NCI-H1048 (cell line): ENCODE results near the gene C3orf62.
"Not testable (repeated sequence)": the region's sequence is repeated elsewhere in the genome, so short reads cannot be mapped to it uniquely, and the experiment has no call there.

Experiments used
- DNase-seq: peaks from one replicate; lab custom pipeline; 2025; lab: John Stamatoyannopoulos, UW

Gene C3orf62

DNA sequence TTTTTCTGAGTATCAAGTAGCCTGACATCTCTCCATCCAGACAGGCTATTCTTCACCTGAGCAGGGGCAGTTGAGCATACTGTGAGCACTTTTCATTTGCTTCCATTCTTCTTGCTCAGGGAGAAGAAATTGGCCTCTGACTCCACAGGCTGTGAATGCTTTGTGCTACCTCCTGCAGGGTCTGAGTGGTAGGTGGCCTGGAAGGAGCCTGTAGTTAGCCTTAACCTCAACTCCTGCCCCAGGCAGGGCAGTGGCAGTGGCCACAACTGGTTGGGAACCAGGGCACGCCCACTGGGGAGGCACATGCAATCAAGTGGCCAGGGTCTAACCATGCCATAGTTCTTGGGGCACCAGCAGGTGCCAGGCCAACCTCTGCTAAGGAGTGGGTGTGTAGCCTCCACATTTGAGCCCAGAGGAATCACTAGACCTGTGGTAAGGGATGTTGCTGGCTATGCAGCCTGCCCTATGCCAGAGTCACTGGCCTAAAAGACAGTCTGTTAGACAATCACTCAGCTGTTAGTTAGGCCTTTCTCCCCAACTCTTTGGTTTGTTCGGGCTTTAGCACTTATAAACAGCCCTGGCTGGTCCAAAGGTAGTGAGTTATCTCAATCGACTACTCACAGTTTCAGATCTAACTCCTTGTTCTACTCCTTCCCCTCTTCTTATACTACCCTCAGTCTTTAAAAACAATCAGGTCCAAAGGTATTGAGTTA, 7.4 kb downstream of the C3orf62 start:
- no peak for DNase-seq

GRCh38 chr3:49266410-49267095, 10.5 kb downstream of the C3orf62 start:
- no peak for DNase-seq

DNA sequence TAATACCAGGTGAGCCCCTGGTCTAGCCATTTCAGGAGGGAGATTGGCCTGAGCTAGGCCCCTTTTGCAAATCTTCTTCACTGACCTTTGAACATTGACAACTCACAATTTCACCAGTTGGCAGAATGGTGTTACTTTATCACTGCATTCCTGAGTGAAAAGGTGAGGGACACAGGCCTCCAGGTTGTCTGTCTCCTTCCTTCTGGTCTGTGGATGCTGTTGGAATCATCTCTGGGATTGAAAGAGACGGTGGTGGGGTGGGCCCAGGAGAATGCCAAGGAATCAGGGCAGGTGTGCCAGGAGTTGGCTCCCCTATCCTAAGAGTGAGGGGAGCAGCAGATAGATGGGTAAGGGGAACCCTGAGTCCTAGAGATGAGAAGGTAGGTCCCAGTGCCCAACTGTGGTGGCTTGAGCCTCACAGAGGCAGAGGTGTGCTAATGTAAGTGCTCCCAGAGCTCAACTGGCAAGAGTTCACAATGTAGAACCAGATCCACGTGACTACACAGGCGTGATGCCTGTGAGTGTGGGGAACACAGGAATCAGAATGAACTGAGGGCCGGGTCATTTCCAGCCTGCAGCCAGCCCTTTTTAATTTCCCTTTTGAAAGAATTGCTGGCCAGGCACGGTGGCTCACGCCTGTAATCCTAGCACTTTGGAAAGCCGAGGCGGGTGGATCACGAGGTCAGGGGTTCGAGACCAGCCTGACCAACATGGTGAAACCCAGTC, 11.2 kb downstream of the C3orf62 start:
- DNase-seq: no peak

GRCh38 chr3:49263159-49263889, 13.7 kb downstream of the C3orf62 start:
- DNase-seq: no peak

DNA sequence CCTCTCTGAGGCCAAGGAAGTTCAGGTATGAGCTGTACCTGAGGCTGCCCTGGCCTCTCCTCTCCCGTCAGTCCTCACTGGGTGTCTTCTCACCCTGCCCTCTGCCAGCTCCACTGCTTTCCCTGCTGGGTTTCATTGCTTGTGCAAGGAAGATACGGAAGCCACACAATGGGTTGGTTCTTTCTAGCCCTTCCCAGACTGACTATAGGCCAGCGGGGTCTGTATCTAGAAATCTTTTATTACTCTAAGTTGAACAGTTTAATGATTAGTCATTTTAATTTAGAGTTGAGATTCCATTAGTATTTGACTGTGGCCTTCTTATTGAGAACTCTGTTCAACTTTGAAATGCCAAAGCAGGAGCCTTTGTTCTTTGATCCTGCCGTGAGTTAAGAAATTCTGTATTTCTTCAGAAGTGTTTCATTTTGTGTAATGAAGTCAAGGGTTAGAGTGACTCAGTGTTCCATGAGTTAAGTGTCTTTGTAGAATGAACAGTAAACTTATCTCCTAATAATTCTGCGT, 16.2 kb downstream of the C3orf62 start:
- no peak for DNase-seq

- no peak for DNase-seq
Observed at GRCh38 chr3:49257187-49257586, 19.8 kb downstream of the C3orf62 start.

GRCh38 chr3:49255718-49256511, 21.1 kb downstream of the C3orf62 start:
- DNase-seq: no peak

- no peak for DNase-seq
Observed at GRCh38 chr3:49255112-49255511, 21.9 kb downstream of the C3orf62 start.

GRCh38 chr3:49253512-49253911, 23.5 kb downstream of the C3orf62 start:
- DNase-seq: no peak

GRCh38 chr3:49248840-49249227, 28.2 kb downstream of the C3orf62 start:
- no peak for DNase-seq

GRCh38 chr3:49244581-49245205, 32.3 kb downstream of the C3orf62 start:
- no peak for DNase-seq

DNA sequence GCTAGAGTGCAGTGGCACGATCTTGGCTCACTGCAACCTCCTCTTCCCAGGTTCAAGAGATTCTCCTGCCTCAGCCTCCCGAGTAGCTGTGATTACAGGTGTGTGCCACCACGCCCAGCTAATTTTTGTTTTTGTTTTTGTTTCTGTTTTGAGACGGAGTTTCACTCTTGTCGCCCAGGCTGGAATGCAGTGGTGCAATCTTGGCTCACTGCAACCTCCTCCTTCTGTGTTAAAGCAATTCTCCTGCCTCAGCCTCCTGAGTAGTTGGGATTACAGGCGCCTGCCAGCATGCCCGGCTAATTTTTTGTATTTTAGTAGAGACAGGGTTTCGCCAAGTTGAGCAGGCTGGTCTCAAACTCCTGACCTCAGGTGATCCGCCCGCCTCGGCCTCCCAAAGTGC, 36.9 kb downstream of the C3orf62 start:
- DNase-seq: not testable (repeated sequence)

- DNase-seq: no peak
Observed at GRCh38 chr3:49238274-49239127, 38.5 kb downstream of the C3orf62 start.

DNA sequence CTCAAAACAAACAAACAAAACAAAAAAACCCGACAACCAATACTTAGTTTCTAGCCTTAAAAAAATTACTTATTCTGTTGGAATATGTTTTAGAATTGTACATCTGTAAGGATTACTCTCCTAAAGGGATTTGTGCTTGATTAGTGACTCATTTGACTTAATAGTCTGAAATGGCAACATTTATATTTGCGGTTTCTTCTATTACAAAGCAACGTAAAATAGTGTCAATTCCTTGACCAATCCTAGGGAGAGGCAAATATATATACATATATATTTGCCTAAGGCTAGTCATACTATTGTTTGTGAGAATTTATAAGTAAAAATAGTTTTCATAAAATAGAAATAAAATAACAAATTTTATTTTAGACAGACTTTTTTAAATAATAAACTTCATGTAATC, 39.7 kb downstream of the C3orf62 start:
- no peak for DNase-seq

GRCh38 chr3:49236226-49236625, 40.8 kb downstream of the C3orf62 start:
- DNase-seq: no peak

GRCh38 chr3:49228817-49229216, 48.2 kb downstream of the C3orf62 start:
- DNase-seq: not testable (repeated sequence)

- DNase-seq: no peak
Observed at GRCh38 chr3:49222002-49222401, 55.0 kb downstream of the C3orf62 start.

DNA sequence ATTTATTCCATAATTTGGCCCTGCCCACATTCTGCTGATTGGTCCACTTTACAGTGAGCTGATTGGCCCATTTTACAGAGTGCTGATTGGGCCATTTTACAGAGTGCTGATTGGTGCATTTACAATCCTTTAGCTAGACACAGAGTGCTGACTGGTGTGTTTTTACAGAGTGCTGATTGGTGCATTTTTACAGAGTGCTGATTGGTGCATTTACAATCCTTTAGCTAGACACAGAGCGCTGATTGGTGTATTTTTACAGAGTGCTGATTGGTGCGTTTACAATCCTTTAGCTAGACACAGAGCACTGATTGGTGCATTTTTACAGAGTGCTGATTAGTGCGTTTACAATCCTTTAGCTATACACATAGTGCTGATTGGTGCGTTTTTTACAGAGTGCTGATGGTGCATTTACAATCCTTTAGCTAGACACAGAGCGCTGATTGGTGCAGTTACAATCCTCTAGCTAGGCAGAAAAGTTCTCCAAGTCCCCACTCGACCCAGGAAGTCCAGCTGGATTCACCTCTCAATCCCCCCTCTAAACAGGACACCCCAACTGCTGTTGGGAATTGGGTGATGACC, 56.0 kb downstream of the C3orf62 start:
- not testable (repeated sequence) for DNase-seq

DNA sequence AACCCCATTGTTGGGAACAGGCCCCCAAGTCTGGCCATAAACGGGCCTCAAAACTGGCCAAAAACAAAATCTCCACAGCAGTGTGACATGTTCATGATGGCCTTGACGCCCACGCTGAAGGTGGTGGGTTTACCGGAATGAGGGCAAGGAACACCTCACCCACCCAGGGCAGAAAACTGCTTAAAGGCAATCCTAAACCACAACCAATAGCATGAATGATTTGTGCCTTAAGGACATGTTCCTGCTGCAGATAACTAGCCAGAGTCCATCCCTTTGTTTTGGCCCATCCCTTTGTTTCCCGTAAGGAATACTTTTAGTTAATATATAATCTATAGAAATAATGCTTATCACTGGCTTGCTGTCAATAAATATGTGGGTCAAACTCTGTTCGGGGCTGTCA, 57.9 kb downstream of the C3orf62 start:
- no peak for DNase-seq
